ENCODE measurements around the gene SMIM23.

Gene SMIM23

GRCh38 chr5:171813813-171814490 is 28.3 kb downstream of the SMIM23 start:
- FAIRE-seq = no peak
- no peak for TF ChIP-seq POLR2A (IDR thresholded peaks at IDR 0.05; ENCODE audit: low read depth, low read length)

GRCh38 chr5:171816666-171817065 is 31.0 kb downstream of the SMIM23 start:
- no peak for FAIRE-seq
- TF ChIP-seq POLR2A (IDR thresholded peaks at IDR 0.05; ENCODE audit: low read depth, low read length) = no peak
- no peak for DNase-seq (ENCODE audit: insufficient read length, low spot score)

More at GRCh38 chr5:171813813-171814490, 28.3 kb downstream of the SMIM23 start:
- DNase-seq (ENCODE audit: insufficient read length, low spot score) = no peak

- TF ChIP-seq POLR2A (IDR thresholded peaks at IDR 0.05; ENCODE audit: low read depth, low read length) = no peak
- FAIRE-seq (no peak), DNase-seq (ENCODE audit: insufficient read length, low spot score) (no peak)
Observed at GRCh38 chr5:171820561-171820960, 34.9 kb downstream of the SMIM23 start.

GRCh38 chr5:171821286-171821685 is 35.7 kb downstream of the SMIM23 start:
- FAIRE-seq (no peak), DNase-seq (ENCODE audit: insufficient read length, low spot score) (no peak)
- TF ChIP-seq POLR2A (IDR thresholded peaks at IDR 0.05; ENCODE audit: low read depth, low read length) = no peak

- no peak for DNase-seq (ENCODE audit: insufficient read length, low spot score)
- TF ChIP-seq POLR2A (IDR thresholded peaks at IDR 0.05; ENCODE audit: low read depth, low read length) = no peak
- FAIRE-seq = no peak
Observed at GRCh38 chr5:171823269-171823668, 37.7 kb downstream of the SMIM23 start.

GRCh38 chr5:171825051-171825450 is 39.4 kb downstream of the SMIM23 start:
- no peak for TF ChIP-seq POLR2A (IDR thresholded peaks at IDR 0.05; ENCODE audit: low read depth, low read length)
- no peak for DNase-seq (ENCODE audit: insufficient read length, low spot score)
- FAIRE-seq = no peak

- TF ChIP-seq POLR2A (IDR thresholded peaks at IDR 0.05; ENCODE audit: low read depth, low read length) = no peak
- FAIRE-seq (no peak), DNase-seq (ENCODE audit: insufficient read length, low spot score) (no peak)
Observed at GRCh38 chr5:171826132-171826531, 40.5 kb downstream of the SMIM23 start.

- TF ChIP-seq POLR2A (IDR thresholded peaks at IDR 0.05; ENCODE audit: low read depth, low read length) = no peak
- DNase-seq (ENCODE audit: insufficient read length, low spot score) (no peak), FAIRE-seq (no peak)
Observed at GRCh38 chr5:171827162-171827561, 41.5 kb downstream of the SMIM23 start.

GRCh38 chr5:171830686-171831085 is 45.1 kb downstream of the SMIM23 start:
- no peak for DNase-seq (ENCODE audit: insufficient read length, low spot score)
- no peak for FAIRE-seq
- TF ChIP-seq POLR2A (IDR thresholded peaks at IDR 0.05; ENCODE audit: low read depth, low read length) = no peak

GRCh38 chr5:171832775-171833174 is 47.2 kb downstream of the SMIM23 start:
- TF ChIP-seq POLR2A (IDR thresholded peaks at IDR 0.05; ENCODE audit: low read depth, low read length) = no peak
- FAIRE-seq = no peak
- DNase-seq (ENCODE audit: insufficient read length, low spot score) = no peak

GRCh38 chr5:171834461-171834860 is 48.8 kb downstream of the SMIM23 start:
- no peak for FAIRE-seq
- no peak for TF ChIP-seq POLR2A (IDR thresholded peaks at IDR 0.05; ENCODE audit: low read depth, low read length)
- DNase-seq (ENCODE audit: insufficient read length, low spot score) = no peak

GRCh38 chr5:171835066-171835465 is 49.4 kb downstream of the SMIM23 start:
- no peak for TF ChIP-seq POLR2A (IDR thresholded peaks at IDR 0.05; ENCODE audit: low read depth, low read length)
- no peak for FAIRE-seq
- DNase-seq (ENCODE audit: insufficient read length, low spot score) = no peak

GRCh38 chr5:171837522-171837921 is 51.9 kb downstream of the SMIM23 start:
- FAIRE-seq (no peak), DNase-seq (ENCODE audit: insufficient read length, low spot score) (no peak)
- TF ChIP-seq POLR2A (IDR thresholded peaks at IDR 0.05; ENCODE audit: low read depth, low read length) = no peak

- FAIRE-seq = no peak
- no peak for TF ChIP-seq POLR2A (IDR thresholded peaks at IDR 0.05; ENCODE audit: low read depth, low read length)
Observed at GRCh38 chr5:171838066-171838465, 52.4 kb downstream of the SMIM23 start.

GRCh38 chr5:171839112-171839511 is 53.5 kb downstream of the SMIM23 start:
- no peak for TF ChIP-seq POLR2A (IDR thresholded peaks at IDR 0.05; ENCODE audit: low read depth, low read length)
- FAIRE-seq (no peak), DNase-seq (ENCODE audit: insufficient read length, low spot score) (no peak)

More at GRCh38 chr5:171838066-171838465, 52.4 kb downstream of the SMIM23 start:
- DNase-seq (ENCODE audit: insufficient read length, low spot score) = no peak

Measured in H54 (cell line).